Left ventricle myocardium inferior (tissue), 1 donor: ENCODE measurements around the gene PPP1R16B. TPM values are rescaled to one million over a fixed set of nuclear protein-coding genes. Genes with fewer than 3 reads are reported as not detected.
A peak's percentile ranks its signal among the peaks of the same experiment; 100 is the strongest.

Experiments used
- DNase-seq: peaks from one replicate; pipeline ENCODE4 v3.0.0-alpha.2; 2020
- H3K27ac ChIP-seq: fragments of 200-600 bp; replicated peaks from 2 replicates; pipeline ENCODE4 v1.8.0; 2021
- H3K27me3 ChIP-seq: fragments of 200-600 bp; 2 replicates; pipeline ENCODE4 v1.8.0; 2021; ENCODE audit warnings: low read depth
- H3K36me3 ChIP-seq: fragments of 200-600 bp; 2 replicates; pipeline ENCODE4 v1.8.0; 2021
- H3K4me1 ChIP-seq: fragments of 200-600 bp; 2 replicates; pipeline ENCODE4 v1.8.0; 2021
- H3K4me3 ChIP-seq: fragments of 200-600 bp; 2 replicates; pipeline ENCODE4 v1.8.0; 2021; ENCODE audit warnings: mild to moderate bottlenecking, moderate library complexity
- H3K9me3 ChIP-seq: fragments of 200-600 bp; replicated peaks from 2 replicates; pipeline ENCODE4 v1.8.0; 2021
- intact Hi-C: fragments of 100-400 bp; cut with micrococcal nuclease; formaldehyde crosslinking; loops from one replicate; pipeline ENCODE4 v1.11.0; 2022
- total RNA-seq: library from RNA; stranded (reverse); fragmentation: NEBNext Ultra II Directional; extraction: Animal tissue kit (Norgen Biotek cat#: 25700); gene quantifications from one replicate; pipeline ENCODE4 v1.2.1, GENCODE V29; 2021
- TF ChIP-seq, protein P1 (sequence below): fragments of 200-600 bp; IDR thresholded peaks from 2 replicates; pipeline ENCODE4 v1.8.0; 2021; ENCODE audit warnings: antibody characterized with exemption, mild to moderate bottlenecking, borderline replicate concordance
- donor health status: DM: no; HTN: yes; CAD: no; lungs with severe emphysema.

PPP1R16B gene
- total RNA-seq, 1 donor from 2014 or later, result 6.3 TPM

- H3K27ac ChIP-seq, result no peak overlapping the region
- no peaks in the 10 kb centered on the region for H3K9me3 ChIP-seq
- no peak for DNase-seq
- no peak overlapping the region for H3K4me3 ChIP-seq
- peaks cover 22% of the 10 kb centered on the region for H3K27me3 ChIP-seq
- H3K4me1 ChIP-seq, result peaks cover 20% of the 10 kb centered on the region
- H3K36me3 ChIP-seq, result peaks cover 6% of the 10 kb centered on the region
- TF ChIP-seq, protein P1, sequence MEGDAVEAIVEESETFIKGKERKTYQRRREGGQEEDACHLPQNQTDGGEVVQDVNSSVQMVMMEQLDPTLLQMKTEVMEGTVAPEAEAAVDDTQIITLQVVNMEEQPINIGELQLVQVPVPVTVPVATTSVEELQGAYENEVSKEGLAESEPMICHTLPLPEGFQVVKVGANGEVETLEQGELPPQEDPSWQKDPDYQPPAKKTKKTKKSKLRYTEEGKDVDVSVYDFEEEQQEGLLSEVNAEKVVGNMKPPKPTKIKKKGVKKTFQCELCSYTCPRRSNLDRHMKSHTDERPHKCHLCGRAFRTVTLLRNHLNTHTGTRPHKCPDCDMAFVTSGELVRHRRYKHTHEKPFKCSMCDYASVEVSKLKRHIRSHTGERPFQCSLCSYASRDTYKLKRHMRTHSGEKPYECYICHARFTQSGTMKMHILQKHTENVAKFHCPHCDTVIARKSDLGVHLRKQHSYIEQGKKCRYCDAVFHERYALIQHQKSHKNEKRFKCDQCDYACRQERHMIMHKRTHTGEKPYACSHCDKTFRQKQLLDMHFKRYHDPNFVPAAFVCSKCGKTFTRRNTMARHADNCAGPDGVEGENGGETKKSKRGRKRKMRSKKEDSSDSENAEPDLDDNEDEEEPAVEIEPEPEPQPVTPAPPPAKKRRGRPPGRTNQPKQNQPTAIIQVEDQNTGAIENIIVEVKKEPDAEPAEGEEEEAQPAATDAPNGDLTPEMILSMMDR, result no peak
- intact Hi-C loops, result no loop called here
Measured at GRCh38 chr20:38892091-38892981, 86.8 kb downstream of the PPP1R16B start.

- no peaks in the 10 kb centered on the region for H3K9me3 ChIP-seq
- DNase-seq, result no peak
- peaks cover 22% of the 10 kb centered on the region for H3K27me3 ChIP-seq
- intact Hi-C loops, result no loop called here
- TF ChIP-seq, protein P1, result no peak
- no peak overlapping the region for H3K4me3 ChIP-seq
- H3K4me1 ChIP-seq, result peaks cover 20% of the 10 kb centered on the region
- no peak overlapping the region for H3K27ac ChIP-seq
- H3K36me3 ChIP-seq, result peaks cover 6% of the 10 kb centered on the region
Measured at GRCh38 chr20:38893056-38893564, 87.6 kb downstream of the PPP1R16B start.

DNA sequence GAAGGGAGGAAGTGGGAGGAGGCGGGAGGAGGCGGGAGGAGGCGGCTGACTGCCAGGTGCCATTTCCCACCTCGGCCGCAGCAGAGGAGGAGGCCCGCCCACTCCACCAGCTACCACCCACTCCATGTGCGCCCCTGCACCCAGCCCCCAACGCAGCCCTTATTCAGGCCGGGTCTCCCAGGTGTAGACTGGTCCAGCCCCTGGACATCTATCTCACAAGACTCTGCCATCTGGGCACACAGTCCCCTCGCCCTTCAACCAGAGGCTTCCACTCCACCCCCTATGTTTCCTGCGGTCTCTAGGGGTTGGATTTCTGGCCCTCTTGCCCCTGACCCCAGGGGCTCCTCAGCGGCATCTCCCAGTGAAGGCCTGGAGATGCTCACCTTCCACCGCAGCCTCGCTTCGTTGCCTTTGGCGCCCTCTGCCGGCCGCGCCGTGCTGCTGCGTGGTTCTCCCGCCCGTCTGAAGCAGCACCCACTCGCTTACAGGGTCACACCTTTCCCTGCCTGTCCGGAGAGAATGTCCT is 88.1 kb downstream of the PPP1R16B start:
- intact Hi-C loops, result no loop called here
- Histone ChIP-seq H3K27ac (no peak overlapping the region), H3K4me3 (peak overlapping the region; percentile 21), H3K27me3 (peaks cover 22% of the 10 kb centered on the region), H3K4me1 (peaks cover 20% of the 10 kb centered on the region), H3K36me3 (peaks cover 6% of the 10 kb centered on the region), H3K9me3 (no peaks in the 10 kb centered on the region)
- TF ChIP-seq, protein P1, result peak; percentile 96
- DNase-seq, result peak; percentile 67

GRCh38 chr20:38894091-38894847 is 88.8 kb downstream of the PPP1R16B start:
- H3K27me3 ChIP-seq, result peaks cover 22% of the 10 kb centered on the region

More at GRCh38 chr20:38894091-38894847, 88.8 kb downstream of the PPP1R16B start:
- TF ChIP-seq, protein P1, result peak; percentile 42
- Histone ChIP-seq H3K4me1 (peaks cover 20% of the 10 kb centered on the region), H3K9me3 (no peaks in the 10 kb centered on the region), H3K36me3 (peaks cover 6% of the 10 kb centered on the region), H3K27ac (no peak overlapping the region), H3K4me3 (peak overlapping the region; percentile 21)
- intact Hi-C loops, result no loop called here
- DNase-seq, result peak; percentile 50
